GM23338 (cell line): ENCODE results near the gene PRDX3. TPM values are rescaled to one million over a fixed set of nuclear protein-coding genes. Genes with fewer than 3 reads are reported as not detected.

ENCODE experiments used
- ATAC-seq: fragments of 200-7000 bp; cut with Tn5 transposase; 3 replicates; pipeline ENCODE4 v1.9.1; 2020
- DNase-seq: peaks from one replicate; pipeline ENCODE4 v3.0.0-alpha.2; 2015; ENCODE audit warnings: low spot score
- H2AFZ ChIP-seq: fragments of 200-600 bp; sonication (generic); 2 replicates; pipeline ENCODE4 v1.8.0; 2016; ENCODE audit warnings: antibody characterized with exemption, mild to moderate bottlenecking, moderate library complexity
- H3F3A ChIP-seq: fragments of 200-600 bp; sonication (generic); replicated peaks from 2 replicates; pipeline ENCODE4 v1.8.0; 2017; ENCODE audit warnings: antibody characterized with exemption, mixed run types, low read depth
- H3K27ac ChIP-seq: fragments of 200-600 bp; sonication (generic); 2 replicates; pipeline ENCODE4 v1.6.1; 2016; ENCODE audit warnings: low read depth
- H3K27me3 ChIP-seq: fragments of 200-600 bp; sonication (generic); 2 replicates; pipeline ENCODE4 v1.8.0; 2016; ENCODE audit warnings: mild to moderate bottlenecking, mixed run types, moderate library complexity; ENCODE audit not compliant: insufficient read depth
- H3K36me3 ChIP-seq: fragments of 200-600 bp; sonication (generic); 2 replicates; pipeline ENCODE4 v1.8.0; 2016; ENCODE audit warnings: mild to moderate bottlenecking; ENCODE audit not compliant: insufficient read depth
- H3K4me1 ChIP-seq: fragments of 200-600 bp; sonication (generic); 2 replicates; pipeline ENCODE4 v1.8.0; 2016; ENCODE audit warnings: mild to moderate bottlenecking, moderate library complexity; ENCODE audit not compliant: insufficient read depth
- H3K4me2 ChIP-seq: fragments of 200-600 bp; sonication (generic); 2 replicates; pipeline ENCODE4 v1.7.1; 2017; ENCODE audit warnings: mixed run types
- H3K4me3 ChIP-seq: fragments of 200-600 bp; sonication (generic); 2 replicates; pipeline ENCODE4 v1.6.1; 2016; ENCODE audit warnings: mixed run types
- H3K79me2 ChIP-seq: fragments of 200-600 bp; sonication (generic); replicated peaks from 2 replicates; pipeline ENCODE4 v1.8.0; 2017; ENCODE audit warnings: mild to moderate bottlenecking; ENCODE audit not compliant: insufficient read depth
- H3K9me2 ChIP-seq: fragments of 200-600 bp; sonication (generic); 2 replicates; pipeline ENCODE4 v1.8.0; 2017; ENCODE audit not compliant: insufficient read depth
- H4K20me1 ChIP-seq: fragments of 200-600 bp; sonication (generic); replicated peaks from 2 replicates; pipeline ENCODE4 v1.8.0; 2017; ENCODE audit warnings: mild to moderate bottlenecking; ENCODE audit not compliant: insufficient read depth
- H3K27ac Mint-ChIP-seq: 2 replicates; pipeline ENCODE4 v1.8.0; 2020; ENCODE audit warnings: inconsistent platforms, mild to moderate bottlenecking, moderate library complexity, mixed read lengths
- H3K27me3 Mint-ChIP-seq: 3 replicates; pipeline ENCODE4 v1.8.0; 2022; ENCODE audit warnings: low read depth, mild to moderate bottlenecking, moderate library complexity, mixed read lengths, inconsistent platforms; ENCODE audit not compliant: insufficient read depth, poor library complexity
- H3K36me3 Mint-ChIP-seq: 3 replicates; pipeline ENCODE4 v1.8.0; 2021; ENCODE audit warnings: low read depth, mild to moderate bottlenecking, inconsistent platforms, moderate library complexity, mixed read lengths
- H3K4me1 Mint-ChIP-seq: 3 replicates; pipeline ENCODE4 v1.8.0; 2020; ENCODE audit warnings: mild to moderate bottlenecking, inconsistent platforms, mixed read lengths
- H3K4me3 Mint-ChIP-seq: 3 replicates; pipeline ENCODE4 v1.8.0; 2021; ENCODE audit warnings: moderate library complexity, mild to moderate bottlenecking, inconsistent platforms, mixed read lengths
- H3K9me3 Mint-ChIP-seq: 3 replicates; pipeline ENCODE4 v1.8.0; 2020; ENCODE audit warnings: moderate library complexity, mild to moderate bottlenecking, inconsistent platforms, mixed read lengths
- CREB1 ChIP-seq: fragments of 250-450 bp; sonication (Bioruptor Pico); IDR thresholded peaks from 2 replicates; pipeline ENCODE4 v1.5.0; 2020; ENCODE audit warnings: low read depth, mild to moderate bottlenecking, moderate library complexity
- CTCF ChIP-seq, 2 experiments: fragments of 200-600 bp in 1 of 2; sonication (generic) in 1 of 2; conservative IDR thresholded peaks; 2 replicates each; pipeline versions ENCODE4 v1.5.1 to v1.6.1; 2016 to 2017; ENCODE audit warnings: antibody characterized with exemption in 2 of 2, low read depth in 2 of 2, mild to moderate bottlenecking in 2 of 2, moderate library complexity in 1 of 2
- ETS1 ChIP-seq: IDR thresholded peaks from 2 replicates; pipeline ENCODE4 v1.6.1; 2016; ENCODE audit warnings: antibody characterized with exemption
- EZH2 ChIP-seq: fragments of 200-600 bp; sonication (generic); IDR thresholded peaks from one replicate; pipeline ENCODE4 v1.8.0; 2017; ENCODE audit warnings: antibody characterized with exemption, mild to moderate bottlenecking, low read depth; ENCODE audit not compliant: unreplicated experiment
- EZH2phosphoT487 ChIP-seq: fragments of 200-600 bp; sonication (generic); IDR thresholded peaks from one replicate; pipeline ENCODE4 v1.8.1; 2018; ENCODE audit warnings: antibody characterized with exemption; ENCODE audit not compliant: unreplicated experiment
- JUNB ChIP-seq: IDR thresholded peaks from one replicate; pipeline ENCODE4 v1.6.1; 2016; ENCODE audit warnings: antibody characterized with exemption; ENCODE audit not compliant: unreplicated experiment
- NANOG ChIP-seq: IDR thresholded peaks from 2 replicates; pipeline ENCODE4 v1.6.1; 2016; ENCODE audit warnings: antibody characterized with exemption, borderline replicate concordance
- POLR2AphosphoS5 ChIP-seq: IDR thresholded peaks from 2 replicates; pipeline ENCODE4 v1.6.1; 2016; ENCODE audit warnings: antibody characterized with exemption, low read depth
- STAT1 ChIP-seq: IDR thresholded peaks from one replicate; pipeline ENCODE4 v1.6.1; 2016; ENCODE audit warnings: antibody characterized with exemption; ENCODE audit not compliant: unreplicated experiment
- ZNF114 ChIP-seq: fragments of 250-450 bp; sonication (Bioruptor Pico); IDR thresholded peaks from 2 replicates; pipeline ENCODE4 v1.5.0; 2020; ENCODE audit warnings: mild to moderate bottlenecking, moderate library complexity
- ZNF331 ChIP-seq: fragments of 250-450 bp; sonication (Bioruptor Pico); IDR thresholded peaks from 2 replicates; pipeline ENCODE4 v1.5.0; 2020; ENCODE audit warnings: low read depth, mild to moderate bottlenecking, moderate library complexity
- polyA plus RNA-seq: library from polyadenylated mRNA; unstranded; fragments of >200 nt; fragmentation: Nextera tagmentation; extraction: Ambion mirVana; gene quantifications from 2 replicates; pipeline ENCODE4 v1.2.1, GENCODE V29; 2016
- total RNA-seq: library from RNA; depleted of rRNA; stranded (reverse); fragments of >200 nt; shearing (Covaris generic); gene quantifications from 2 replicates; pipeline ENCODE4 v1.2.3, GENCODE V29; 2014
- TF ChIP-seq, protein P1 (sequence below): IDR thresholded peaks from one replicate; pipeline ENCODE4 v1.6.1; 2018; ENCODE audit warnings: antibody characterized with exemption; ENCODE audit not compliant: unreplicated experiment

Gene PRDX3
- total and polyA plus RNA-seq, 2 experiments from 2014 or later = 275 to 285 TPM

GRCh38 chr10:119167041-119167440 is 11.6 kb downstream of the PRDX3 start:
- DNase-seq = no peak
- Mint-ChIP-seq H3K27ac (no peak overlapping the region), H3K27me3 (peaks cover 9% of the 10 kb centered on the region), H3K36me3 (peaks cover 60% of the 10 kb centered on the region), H3K4me1 (peaks cover 11% of the 10 kb centered on the region), H3K4me3 (peak overlapping the region; percentile 88; the same call in 1 of the 3 replicates), H3K9me3 (no peaks in the 10 kb centered on the region)
- no peak overlapping the region for H2AFZ ChIP-seq
- H4K20me1 ChIP-seq = peaks cover 14% of the 10 kb centered on the region
- no peaks in the 10 kb centered on the region for H3K9me2 ChIP-seq
- peaks cover 42% of the 10 kb centered on the region for H3K36me3 ChIP-seq
- peaks cover 20% of the 10 kb centered on the region; the same call in 1 of the 2 replicates for H3F3A ChIP-seq
- ATAC-seq = no peak
- no peak overlapping the region for H3K27ac ChIP-seq
- no peak overlapping the region for H3K4me3 ChIP-seq
- peaks cover 13% of the 10 kb centered on the region for H3K4me1 ChIP-seq
- no peak overlapping the region for H3K4me2 ChIP-seq
- no peak for TF ChIP-seq CREB1 (CRISPR knock-in tag)
- no peak for TF ChIP-seq ZNF114 (CRISPR knock-in tag)
- no peak for TF ChIP-seq ETS1
- TF ChIP-seq CTCF (conservative IDR thresholded peaks at IDR 0.05; ENCODE audit: low read depth in 2 of 2) = no peak
- no peak for TF ChIP-seq ZNF331 (CRISPR knock-in tag)
- TF ChIP-seq STAT1 = no peak
- TF ChIP-seq EZH2 = no peak
- no peak for TF ChIP-seq EZH2phosphoT487
- TF ChIP-seq NANOG = no peak
- TF ChIP-seq JUNB = no peak
- H3K27me3 ChIP-seq = no peaks in the 10 kb centered on the region
- H3K79me2 ChIP-seq = peaks cover 4% of the 10 kb centered on the region

GRCh38 chr10:119166564-119166963 is 12.0 kb downstream of the PRDX3 start:
- H3K27me3 ChIP-seq = no peaks in the 10 kb centered on the region
- Mint-ChIP-seq H3K4me1 (peaks cover 11% of the 10 kb centered on the region), H3K36me3 (peaks cover 57% of the 10 kb centered on the region), H3K27ac (no peak overlapping the region), H3K27me3 (peaks cover 9% of the 10 kb centered on the region), H3K9me3 (no peaks in the 10 kb centered on the region), H3K4me3 (peak overlapping the region; percentile 88)
- peaks cover 4% of the 10 kb centered on the region for H3K79me2 ChIP-seq
- peak; percentile 26 for ATAC-seq
- peaks cover 37% of the 10 kb centered on the region for H3K36me3 ChIP-seq
- H3F3A ChIP-seq = peaks cover 20% of the 10 kb centered on the region; the same call in 1 of the 2 replicates
- peaks cover 13% of the 10 kb centered on the region for H3K4me1 ChIP-seq
- peak overlapping the region; percentile 90; the same call in 1 of the 2 replicates for H3K4me3 ChIP-seq
- H3K27ac ChIP-seq = no peak overlapping the region
- no peaks in the 10 kb centered on the region for H3K9me2 ChIP-seq
- H2AFZ ChIP-seq = no peak overlapping the region
- DNase-seq = peak; percentile 32
- H4K20me1 ChIP-seq = peaks cover 13% of the 10 kb centered on the region
- peak overlapping the region; percentile 95 for H3K4me2 ChIP-seq
- TF ChIP-seq ETS1 (no peak), CREB1 (CRISPR knock-in tag) (no peak), NANOG (no peak), POLR2AphosphoS5 (no peak; the same call in 1 of the 2 replicates), CTCF (conservative IDR thresholded peaks at IDR 0.05; ENCODE audit: low read depth in 2 of 2) (no peak), ZNF114 (CRISPR knock-in tag) (no peak), EZH2 (no peak), ZNF331 (CRISPR knock-in tag) (no peak)
- TF ChIP-seq, protein P1, sequence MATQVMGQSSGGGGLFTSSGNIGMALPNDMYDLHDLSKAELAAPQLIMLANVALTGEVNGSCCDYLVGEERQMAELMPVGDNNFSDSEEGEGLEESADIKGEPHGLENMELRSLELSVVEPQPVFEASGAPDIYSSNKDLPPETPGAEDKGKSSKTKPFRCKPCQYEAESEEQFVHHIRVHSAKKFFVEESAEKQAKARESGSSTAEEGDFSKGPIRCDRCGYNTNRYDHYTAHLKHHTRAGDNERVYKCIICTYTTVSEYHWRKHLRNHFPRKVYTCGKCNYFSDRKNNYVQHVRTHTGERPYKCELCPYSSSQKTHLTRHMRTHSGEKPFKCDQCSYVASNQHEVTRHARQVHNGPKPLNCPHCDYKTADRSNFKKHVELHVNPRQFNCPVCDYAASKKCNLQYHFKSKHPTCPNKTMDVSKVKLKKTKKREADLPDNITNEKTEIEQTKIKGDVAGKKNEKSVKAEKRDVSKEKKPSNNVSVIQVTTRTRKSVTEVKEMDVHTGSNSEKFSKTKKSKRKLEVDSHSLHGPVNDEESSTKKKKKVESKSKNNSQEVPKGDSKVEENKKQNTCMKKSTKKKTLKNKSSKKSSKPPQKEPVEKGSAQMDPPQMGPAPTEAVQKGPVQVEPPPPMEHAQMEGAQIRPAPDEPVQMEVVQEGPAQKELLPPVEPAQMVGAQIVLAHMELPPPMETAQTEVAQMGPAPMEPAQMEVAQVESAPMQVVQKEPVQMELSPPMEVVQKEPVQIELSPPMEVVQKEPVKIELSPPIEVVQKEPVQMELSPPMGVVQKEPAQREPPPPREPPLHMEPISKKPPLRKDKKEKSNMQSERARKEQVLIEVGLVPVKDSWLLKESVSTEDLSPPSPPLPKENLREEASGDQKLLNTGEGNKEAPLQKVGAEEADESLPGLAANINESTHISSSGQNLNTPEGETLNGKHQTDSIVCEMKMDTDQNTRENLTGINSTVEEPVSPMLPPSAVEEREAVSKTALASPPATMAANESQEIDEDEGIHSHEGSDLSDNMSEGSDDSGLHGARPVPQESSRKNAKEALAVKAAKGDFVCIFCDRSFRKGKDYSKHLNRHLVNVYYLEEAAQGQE = no peak
